GM19239 (cell line): ENCODE data around the gene GNG12.

ENCODE experiments used
- DNase-seq: peaks from one replicate; pipeline ENCODE4 v3.0.0; 2011; ENCODE audit warnings: low spot score; ENCODE audit not compliant: insufficient read length
- FAIRE-seq: peaks from 2 replicates; lab custom pipeline; 2011; peaks lifted over from hg19 to GRCh38; lab: Jason Lieb, UNC

The GNG12 gene

DNA sequence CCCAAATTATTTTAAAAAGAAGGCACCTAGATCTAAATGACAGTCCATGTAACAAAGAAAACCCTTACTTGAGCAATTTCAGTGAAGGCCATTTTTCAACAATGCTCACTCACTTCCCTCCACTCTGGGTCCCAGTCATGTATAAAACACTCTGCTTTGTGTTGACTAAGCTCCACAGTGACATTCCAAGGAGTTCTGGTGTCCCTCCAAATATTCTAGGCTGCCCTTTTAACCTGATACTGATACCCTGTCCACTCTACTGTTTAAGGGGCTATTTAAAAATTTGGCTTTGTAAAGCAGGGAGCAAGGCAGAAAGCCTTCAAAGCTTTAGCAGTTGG is 73.6 kb downstream of the GNG12 start:
- FAIRE-seq (no peak), DNase-seq (no peak)

DNA sequence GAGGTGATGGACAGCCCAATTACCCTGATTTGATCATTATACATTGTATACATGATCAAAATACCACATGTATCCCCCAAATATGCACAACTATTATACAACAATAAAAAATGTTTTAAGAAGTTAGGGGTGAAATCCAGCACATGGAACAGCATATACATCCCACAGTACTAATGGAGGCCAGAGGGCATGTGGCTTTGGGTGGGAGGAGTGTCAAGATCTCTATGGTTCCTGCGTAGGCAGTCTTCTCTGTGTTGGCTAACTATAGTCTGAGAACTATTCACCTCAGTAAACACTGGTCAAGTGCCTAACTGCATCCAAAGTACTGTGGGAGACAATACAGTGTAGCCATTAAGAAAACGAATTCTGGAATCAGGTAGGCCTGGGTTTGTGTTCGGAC is 74.2 kb downstream of the GNG12 start:
- no peak for DNase-seq
- FAIRE-seq, result no peak

GRCh38 chr1:67755619-67756018 is 77.6 kb downstream of the GNG12 start:
- no peak for DNase-seq
- no peak for FAIRE-seq

DNA sequence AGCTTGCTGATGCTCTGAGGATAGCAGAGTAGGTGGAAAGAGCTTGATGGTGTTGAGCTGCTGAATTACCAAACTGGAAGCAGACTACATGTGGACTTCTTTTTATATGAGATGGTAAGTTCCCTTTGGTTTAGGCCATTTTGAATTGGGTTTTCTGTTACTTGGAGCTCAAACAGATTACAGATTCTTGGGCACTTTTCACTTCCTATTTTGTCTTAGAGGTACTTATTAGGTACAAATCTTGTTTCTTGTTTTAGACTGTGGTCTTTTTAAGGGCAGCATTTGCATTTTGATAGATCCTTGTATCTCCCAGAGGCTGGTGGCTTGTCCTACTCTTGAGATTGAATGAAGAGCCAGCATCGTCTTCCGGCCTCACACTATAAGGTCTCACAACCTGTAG is 78.1 kb downstream of the GNG12 start:
- no peak for DNase-seq
- FAIRE-seq, result peak; percentile 35

DNA sequence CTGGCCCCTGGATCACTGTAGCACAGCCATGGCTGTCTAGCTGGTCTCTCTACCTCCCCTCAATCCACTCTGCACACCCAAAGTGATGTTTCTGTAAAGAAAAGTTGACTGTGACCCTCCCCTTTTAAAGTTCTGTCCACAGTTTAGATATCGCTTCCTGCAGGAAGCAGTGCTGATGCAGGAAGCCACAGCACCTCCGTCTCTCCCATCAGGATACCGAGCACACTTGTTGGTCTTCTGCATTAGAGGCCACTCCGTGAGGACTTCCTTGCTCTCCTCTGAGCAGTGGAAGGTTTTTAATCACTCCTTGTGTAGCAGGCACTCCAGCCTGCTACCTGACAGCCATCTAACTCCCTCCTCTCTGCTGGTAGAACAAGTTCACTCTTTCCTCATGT is 78.7 kb downstream of the GNG12 start:
- no peak for FAIRE-seq

GRCh38 chr1:67753776-67754525 is 79.3 kb downstream of the GNG12 start:
- no peak for FAIRE-seq
- no peak for DNase-seq

More for the DNA sequence above, 78.7 kb downstream of the GNG12 start:
- DNase-seq, result no peak

DNA sequence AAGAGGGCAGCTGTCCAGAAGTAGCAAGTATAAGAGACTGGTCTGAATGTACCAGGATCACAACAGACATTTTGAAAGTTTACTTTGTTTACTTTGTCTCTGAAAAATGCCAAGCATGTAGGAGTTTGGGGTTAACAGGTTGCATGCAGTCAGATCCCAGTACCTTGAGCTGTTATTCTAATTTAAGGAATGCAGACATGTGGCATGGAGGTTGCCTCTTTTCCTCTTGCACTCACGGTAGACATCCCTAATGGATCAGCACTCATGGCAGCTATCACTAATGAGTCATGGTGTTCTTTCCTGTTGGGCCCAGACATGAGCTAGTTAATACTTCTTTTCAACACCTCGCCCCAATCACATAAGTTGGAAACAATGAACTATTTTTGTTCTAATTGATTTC is 81.0 kb downstream of the GNG12 start:
- DNase-seq (no peak), FAIRE-seq (no peak)

- DNase-seq (no peak), FAIRE-seq (no peak)
Measured at GRCh38 chr1:67750691-67751054, 82.6 kb downstream of the GNG12 start.

DNA sequence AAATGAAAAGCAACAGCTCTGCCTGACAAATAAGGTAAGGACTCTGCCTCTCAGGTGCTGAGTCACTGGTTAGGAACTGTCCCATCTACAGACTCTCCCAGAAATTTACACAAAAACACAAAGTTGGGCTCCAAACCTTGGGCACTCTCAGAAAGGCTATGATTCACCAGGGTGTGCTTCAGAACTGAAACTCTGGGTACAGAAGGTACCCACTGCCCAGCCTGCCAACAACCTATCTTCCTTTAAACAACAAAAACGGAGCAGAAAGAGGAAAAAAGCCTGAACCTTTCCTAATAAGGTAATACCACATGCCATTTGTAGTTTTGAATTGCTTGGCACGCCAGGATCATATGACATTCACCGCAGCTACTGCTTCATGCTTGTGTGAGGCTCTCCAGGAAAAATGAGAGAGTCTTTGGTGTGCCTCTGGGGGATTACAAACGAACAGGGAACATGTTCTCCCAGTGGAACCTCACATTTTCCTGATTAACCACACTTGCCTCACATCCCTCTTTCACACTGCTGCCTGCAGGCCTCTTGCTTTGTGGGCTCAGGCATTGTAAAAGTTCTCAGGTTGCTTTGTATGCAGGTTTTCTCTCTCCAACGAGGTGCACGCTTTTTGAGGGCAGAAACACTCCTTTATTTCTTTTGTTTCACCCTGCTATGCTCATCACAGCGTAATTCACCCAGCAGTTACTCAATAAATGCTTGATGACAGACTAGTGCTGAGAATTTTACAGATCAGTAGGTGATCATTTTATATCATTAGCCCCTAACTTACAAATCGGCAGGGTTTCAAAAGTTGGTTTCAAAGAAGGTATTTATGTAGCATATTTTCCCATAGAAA is 83.2 kb downstream of the GNG12 start:
- peak; percentile 71 for FAIRE-seq
- DNase-seq, result no peak

- peak; percentile 69 for FAIRE-seq
- no peak for DNase-seq
Measured at GRCh38 chr1:67749263-67749843, 83.9 kb downstream of the GNG12 start.

- DNase-seq (peak; percentile 36), FAIRE-seq (peak; percentile 92)
Measured at GRCh38 chr1:67748630-67749029, 84.6 kb downstream of the GNG12 start.

DNA sequence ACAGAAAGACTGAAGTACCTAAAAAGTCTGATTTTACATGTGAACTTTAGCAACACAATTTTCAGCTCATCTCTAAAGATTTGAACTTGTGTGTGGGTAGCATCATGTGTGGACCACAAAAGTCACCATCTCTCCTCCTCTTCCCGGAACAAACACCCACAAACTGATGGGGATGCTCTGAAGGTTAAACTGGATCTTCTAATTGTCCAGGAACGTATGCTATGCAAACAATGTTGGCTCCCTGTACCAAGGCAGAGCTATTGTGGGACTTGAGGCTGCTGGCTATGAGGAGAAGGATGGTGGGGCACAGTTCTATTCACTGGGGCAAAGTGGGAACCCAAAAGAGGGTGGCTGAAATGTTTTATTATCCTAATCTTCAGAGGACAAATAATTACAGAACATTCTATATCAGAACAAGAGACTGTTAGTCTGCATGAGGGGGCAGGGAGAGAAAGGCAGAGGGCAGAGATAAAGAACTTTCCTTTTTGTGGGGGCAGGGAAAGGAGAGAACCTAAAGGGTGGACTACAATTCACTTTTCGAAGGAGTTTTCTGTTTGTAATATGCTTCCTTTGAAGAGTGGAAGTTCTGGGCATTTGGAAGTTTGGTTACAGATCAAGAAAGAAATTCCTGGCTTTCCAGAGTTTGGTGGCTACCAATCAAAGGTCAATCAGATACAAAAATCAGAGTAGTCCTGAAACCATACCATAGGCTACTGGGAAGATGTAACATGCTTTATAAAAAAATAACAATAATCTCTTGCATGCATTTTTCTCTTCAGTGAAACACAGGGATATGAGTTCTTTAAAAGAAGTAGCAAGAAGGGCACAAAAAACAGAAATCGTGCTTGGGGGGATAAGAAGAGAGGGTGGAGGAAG is 85.4 kb downstream of the GNG12 start:
- DNase-seq (no peak), FAIRE-seq (peak; percentile 73)

DNA sequence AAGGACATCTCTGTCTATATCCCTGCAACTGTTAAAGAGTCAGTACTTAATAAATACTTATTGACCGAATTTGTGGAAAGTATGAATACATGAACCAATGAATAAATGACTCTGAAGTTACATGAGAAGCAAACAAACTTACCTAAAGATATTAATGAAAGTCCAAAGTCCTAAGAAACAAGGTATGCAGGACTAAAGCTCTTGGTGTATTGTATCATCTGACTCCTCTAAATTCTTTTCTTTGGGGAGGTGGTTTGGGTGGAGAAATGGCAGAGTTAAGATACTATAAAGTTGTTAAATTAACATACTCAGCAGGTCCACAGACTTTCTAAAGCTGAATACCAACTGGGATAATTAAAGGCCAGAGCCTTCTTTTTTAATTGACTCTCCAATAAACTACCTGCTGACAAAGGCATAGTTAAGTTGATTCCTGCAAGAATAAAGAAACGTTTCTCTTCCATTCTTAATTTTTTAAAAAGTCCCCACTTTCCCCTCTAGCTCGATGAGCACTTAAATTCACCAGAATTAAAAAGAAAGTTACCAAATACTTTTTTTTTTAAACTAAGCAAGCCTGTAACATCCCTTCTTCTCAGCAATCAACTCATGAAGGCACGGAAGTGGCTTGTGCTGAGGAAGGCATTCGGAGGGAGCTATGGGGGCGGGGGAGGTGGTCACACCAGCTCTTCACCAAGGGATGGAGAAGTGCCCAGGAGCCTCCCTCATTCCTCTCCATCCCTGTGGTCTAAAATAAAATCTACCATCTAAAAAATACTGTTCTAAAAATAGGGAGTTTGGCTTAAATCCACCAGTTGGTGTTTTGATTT is 87.2 kb downstream of the GNG12 start:
- peak; percentile 14 for FAIRE-seq
- no peak for DNase-seq

GRCh38 chr1:67743072-67743725 is 90.1 kb downstream of the GNG12 start:
- FAIRE-seq, result peak; percentile 23
- no peak for DNase-seq

GRCh38 chr1:67741736-67742135 is 91.5 kb downstream of the GNG12 start:
- DNase-seq, result no peak
- no peak for FAIRE-seq

GRCh38 chr1:67741121-67741520 is 92.1 kb downstream of the GNG12 start:
- FAIRE-seq (no peak), DNase-seq (no peak)

DNA sequence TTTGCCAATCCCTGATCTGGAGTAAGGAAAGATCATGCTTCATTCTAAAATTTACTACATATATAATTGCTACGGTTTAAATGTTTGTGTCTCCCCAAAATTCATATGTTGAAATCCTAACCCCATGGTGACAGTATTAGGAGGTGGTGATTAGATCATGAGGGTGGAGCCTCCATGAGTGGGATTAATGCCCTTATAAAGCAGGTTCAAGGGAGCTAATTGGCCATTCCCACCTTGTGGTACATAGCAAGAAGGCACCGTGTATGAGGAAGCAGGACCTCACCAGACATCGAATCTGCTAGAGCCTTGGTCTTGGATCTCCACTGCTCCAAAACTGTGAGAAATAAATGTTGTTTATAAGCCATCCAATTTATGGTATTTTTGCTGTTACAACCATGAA is 92.7 kb downstream of the GNG12 start:
- DNase-seq (no peak), FAIRE-seq (no peak)

- FAIRE-seq, result no peak
- no peak for DNase-seq
Measured at GRCh38 chr1:67739361-67739760, 93.9 kb downstream of the GNG12 start.

GRCh38 chr1:67738401-67738800 is 94.9 kb downstream of the GNG12 start:
- no peak for FAIRE-seq
- no peak for DNase-seq
